Stimulated activated CD4-positive, alpha-beta T cell treated with anti-CD3 and anti-CD28 coated beads, Interleukin-4, amount 100 ng/mL, for 24 hours (primary cell): ENCODE measurements around the gene DBX2.
"Not testable (repeated sequence)": the region's sequence is repeated elsewhere in the genome, so short reads cannot be mapped to it uniquely, and the experiment has no call there.

Source experiments
- DNase-seq: peaks from one replicate; pipeline ENCODE4 v3.0.0-alpha.2; 2020

Gene DBX2

GRCh38 chr12:45050751-45051571 is at the start of gene DBX2:
DBX2 (minus strand) TSS chr12:45051099; CDS start chr12:45050927, 172 bp downstream.
- no peak for DNase-seq

GRCh38 chr12:45098766-45099165 is 47.9 kb upstream of the DBX2 start:
- DNase-seq, result no peak

GRCh38 chr12:45095417-45095816 is 44.5 kb upstream of the DBX2 start:
- DNase-seq, result not testable (repeated sequence)

GRCh38 chr12:45093051-45093450 is 42.2 kb upstream of the DBX2 start:
- no peak for DNase-seq

- no peak for DNase-seq
Observed at GRCh38 chr12:45089411-45090075, 38.6 kb upstream of the DBX2 start.

- no peak for DNase-seq
Observed at GRCh38 chr12:45088608-45089007, 37.7 kb upstream of the DBX2 start.

GRCh38 chr12:45084248-45084647 is 33.3 kb upstream of the DBX2 start:
- not testable (repeated sequence) for DNase-seq

GRCh38 chr12:45077251-45077650 is 26.4 kb upstream of the DBX2 start:
- DNase-seq, result no peak

GRCh38 chr12:45076417-45077026 is 25.6 kb upstream of the DBX2 start:
- no peak for DNase-seq

- no peak for DNase-seq
Observed at GRCh38 chr12:45075587-45076282, 24.8 kb upstream of the DBX2 start.

GRCh38 chr12:45065125-45065626 is 14.3 kb upstream of the DBX2 start:
- DNase-seq, result no peak

- no peak for DNase-seq
Observed at GRCh38 chr12:45060976-45061375, 10.1 kb upstream of the DBX2 start.

- DNase-seq, result no peak
Observed at GRCh38 chr12:45051572-45052125, 750 bp upstream of the DBX2 start.

- no peak for DNase-seq
Observed at GRCh38 chr12:45049912-45050750, 768 bp downstream of the DBX2 start.

- DNase-seq, result no peak
Observed at GRCh38 chr12:45042599-45042998, 8.3 kb downstream of the DBX2 start.

GRCh38 chr12:45040977-45041376 is 9.9 kb downstream of the DBX2 start:
- no peak for DNase-seq

- DNase-seq, result no peak
Observed at GRCh38 chr12:45039757-45040156, 11.1 kb downstream of the DBX2 start.

GRCh38 chr12:45034861-45035265 is 16.0 kb downstream of the DBX2 start:
- no peak for DNase-seq

GRCh38 chr12:45017916-45018315 is 33.0 kb downstream of the DBX2 start:
- DNase-seq, result no peak

GRCh38 chr12:45014396-45014795 is 36.5 kb downstream of the DBX2 start:
- DNase-seq, result no peak

- DNase-seq, result no peak
Observed at GRCh38 chr12:45012749-45013148, 38.1 kb downstream of the DBX2 start.

- DNase-seq, result no peak
Observed at GRCh38 chr12:45010059-45010458, 40.8 kb downstream of the DBX2 start.
